GM12878 (cell line): ENCODE data around the gene BOD1L1. TPM values are rescaled to one million over a fixed set of nuclear protein-coding genes. Genes with fewer than 3 reads are reported as not detected.

Source experiments
- ATAC-seq: fragments of 200-7000 bp; cut with Tn5 transposase; 3 replicates; pipeline ENCODE4 v1.9.1; 2020; ENCODE audit warnings: mild to moderate bottlenecking, moderate library complexity
- BruUV-seq: library from RNA; stranded (reverse); fragments of 400-500 nt; replicated peaks from 2 replicates; lab custom pipeline; 2021; lab: Mats Ljungman, UMichigan
- CTCF ChIA-PET: fragments of 300-600 bp; sonication (Branson Sonifier 250); formaldehyde crosslinking; extraction: SDS; loops from one replicate; lab custom pipeline; 2021; ENCODE audit warnings: inconsistent platforms; lab: Yijun Ruan, JAX
- POLR2A ChIA-PET: fragments of 350-600 bp; formaldehyde crosslinking; extraction: SDS; loops from one replicate; lab custom pipeline; 2021; ENCODE audit warnings: inconsistent platforms; lab: Charles Lee
- RAD21 ChIA-PET: fragments of 300-600 bp; sonication (Branson Sonifier 250); formaldehyde crosslinking; loops from one replicate; lab custom pipeline; 2023; ENCODE audit warnings: antibody characterized with exemption; ENCODE audit not compliant: unreplicated experiment; lab: Charles Lee
- SMC1A ChIA-PET: fragments of 300-600 bp; sonication (Branson Sonifier 250); formaldehyde crosslinking; loops from one replicate; lab custom pipeline; 2023; ENCODE audit not compliant: unreplicated experiment, uncharacterized antibody; lab: Charles Lee
- DNase-seq: peaks from one replicate; pipeline ENCODE4 v3.0.0-alpha.2; 2011; ENCODE audit warnings: low read depth, low spot score
- FAIRE-seq: peaks from 3 replicates; lab custom pipeline; 2011; peaks lifted over from hg19 to GRCh38; lab: Jason Lieb, UNC
- H2AFZ ChIP-seq: 2 replicates; pipeline ENCODE4 v1.6.0; 2011; ENCODE audit warnings: low read depth, low read length, control low read depth; ENCODE audit not compliant: control insufficient read depth
- H3K27ac ChIP-seq: 2 replicates; pipeline ENCODE4 v1.5.1; 2011; ENCODE audit warnings: control low read depth; ENCODE audit not compliant: control insufficient read depth, insufficient read depth
- H3K27me3 ChIP-seq, 2 experiments: replicated peaks in 1 of 2; 2 replicates each; pipeline versions ENCODE4 v1.6.0 to v1.6.1; 2011; ENCODE audit warnings: low read length in 1 of 2; ENCODE audit not compliant: control insufficient read depth in 2 of 2, insufficient read depth in 2 of 2
- H3K36me3 ChIP-seq, 2 experiments: 2 replicates each; pipeline ENCODE4 v1.5.1; 2011; ENCODE audit warnings: low read length in 1 of 2; ENCODE audit not compliant: control insufficient read depth in 2 of 2, insufficient read depth in 2 of 2
- H3K4me1 ChIP-seq: 2 replicates; pipeline ENCODE4 v1.6.1; 2011; ENCODE audit warnings: mild to moderate bottlenecking, low read length, moderate library complexity, mixed read lengths; ENCODE audit not compliant: control insufficient read depth, insufficient read depth
- H3K4me2 ChIP-seq: 2 replicates; pipeline ENCODE4 v1.6.0; 2011; ENCODE audit warnings: control low read depth; ENCODE audit not compliant: control insufficient read depth, insufficient read depth
- H3K4me3 ChIP-seq: fragments of 200-600 bp; sonication (generic); 2 replicates; pipeline ENCODE4 v1.5.1; 2016
- H3K79me2 ChIP-seq: 2 replicates; pipeline ENCODE4 v1.6.0; 2011; ENCODE audit warnings: low read length; ENCODE audit not compliant: control insufficient read depth, insufficient read depth
- H3K9ac ChIP-seq: 2 replicates; pipeline ENCODE4 v1.8.0; 2011; ENCODE audit warnings: low read length, control low read depth, mixed read lengths; ENCODE audit not compliant: control insufficient read depth, insufficient read depth
- H3K9me3 ChIP-seq: replicated peaks from 3 replicates; pipeline ENCODE4 v1.5.1; 2011; ENCODE audit warnings: mild to moderate bottlenecking, low read length; ENCODE audit not compliant: control insufficient read depth, insufficient read depth
- H4K20me1 ChIP-seq: 2 replicates; pipeline ENCODE4 v1.6.0; 2011; ENCODE audit not compliant: control insufficient read depth, insufficient read depth
- CREM ChIP-seq: IDR thresholded peaks from 2 replicates; pipeline ENCODE4 v1.6.1; 2014; ENCODE audit warnings: antibody characterized with exemption, low read depth
- FOXM1 ChIP-seq: IDR thresholded peaks from 2 replicates; pipeline ENCODE4 v1.6.1; 2012; ENCODE audit warnings: low read depth, mild to moderate bottlenecking, inconsistent platforms, low read length, moderate library complexity
- IRF4 ChIP-seq: IDR thresholded peaks from 2 replicates; pipeline ENCODE4 v1.6.1; 2011; ENCODE audit warnings: low read depth, low read length
- KLF5 ChIP-seq: fragments of 450-650 bp; IDR thresholded peaks from 2 replicates; pipeline ENCODE4 v1.6.1; 2014; ENCODE audit warnings: mild to moderate bottlenecking; ENCODE audit not compliant: partially characterized antibody
- MTA3 ChIP-seq: IDR thresholded peaks from 2 replicates; pipeline ENCODE4 v1.6.1; 2012; ENCODE audit warnings: low read length, inconsistent platforms, borderline replicate concordance
- PAX8 ChIP-seq: fragments of 450-650 bp; IDR thresholded peaks from 2 replicates; pipeline ENCODE4 v1.6.1; 2017; ENCODE audit warnings: mild to moderate bottlenecking, moderate library complexity
- RFX5 ChIP-seq: IDR thresholded peaks from 2 replicates; pipeline ENCODE4 v1.6.1; 2011; ENCODE audit warnings: low read depth, low read length, improper control_type of control experiment
- RUNX3 ChIP-seq: IDR thresholded peaks from 2 replicates; pipeline ENCODE4 v1.6.1; 2012; ENCODE audit warnings: low read length, inconsistent platforms
- SRF ChIP-seq, 2 experiments: IDR thresholded peaks; 2 replicates each; pipeline ENCODE4 v1.6.1; 2011; ENCODE audit warnings: low read depth in 2 of 2, low read length in 2 of 2, mild to moderate bottlenecking in 1 of 2, moderate library complexity in 1 of 2
- ZNF384 ChIP-seq: IDR thresholded peaks from 2 replicates; pipeline ENCODE4 v1.6.1; 2012; ENCODE audit warnings: low read depth, mild to moderate bottlenecking, low read length, improper control_type of control experiment, borderline replicate concordance
- WGBS: methylation state at CpG from one replicate; pipeline ENCODE4 v1.1.6; 2016; ENCODE audit warnings: low lambda C conversion rate; ENCODE audit not compliant: insufficient replicate concordance, insufficient coverage; ENCODE audit errors: missing lambda C conversion rate; 5-methylcytosine and 5-hydroxymethylcytosine counted together
- in situ Hi-C: fragments of 300-500 bp; cut with MboI; formaldehyde crosslinking; loops from 9 replicates; pipeline ENCODE4 v1.14.3; 2018; ENCODE audit warnings: mixed read lengths
- intact Hi-C: fragments of 100-400 bp; cut with micrococcal nuclease; formaldehyde crosslinking; loops from one replicate; pipeline ENCODE4 v1.14.2; 2022; ENCODE audit not compliant: unreplicated experiment
- polyA plus RNA-seq, 11 experiments: library from polyadenylated mRNA; depleted of rRNA in 4 of 11; unstranded in 6 of 11; stranded (reverse) in 5 of 11; fragments of >200 nt; fragmentation: Nextera tagmentation in 4 of 11; fragmentation: Illumina TruSeq in 1 of 11; extraction: Ambion mirVana in 4 of 11; extraction: Trizol in 1 of 11; gene quantifications; 1 replicate in 1 of 11; 2 replicates in 10 of 11; pipeline versions ENCODE4 v1.2.1 to v1.2.3, GENCODE V29; 2011 to 2016; ENCODE audit warnings: inconsistent platforms in 2 of 11, missing spikeins in 2 of 11, low read depth in 1 of 11
- total RNA-seq, 4 experiments: library from RNA; depleted of rRNA in 3 of 4; stranded (reverse); fragments of >200 nt in 3 of 4; fragmentation: Illumina TruSeq in 1 of 4; extraction: Trizol in 1 of 4; gene quantifications; 2 replicates each; pipeline versions ENCODE4 v1.2.1 to v1.2.3, GENCODE V29; 2013 to 2021
- TF ChIP-seq, protein P1 (sequence below): fragments of 450-650 bp; IDR thresholded peaks from 2 replicates; pipeline ENCODE4 v1.6.1; 2017; ENCODE audit warnings: mild to moderate bottlenecking, moderate library complexity

BOD1L1 gene
- total and polyA plus RNA-seq, 10 of the 15 experiments (the other 5 are each of a cell fraction or from before 2014, with no cell fraction given): 6.8 to 41.6 (median 24.3) TPM

DNA sequence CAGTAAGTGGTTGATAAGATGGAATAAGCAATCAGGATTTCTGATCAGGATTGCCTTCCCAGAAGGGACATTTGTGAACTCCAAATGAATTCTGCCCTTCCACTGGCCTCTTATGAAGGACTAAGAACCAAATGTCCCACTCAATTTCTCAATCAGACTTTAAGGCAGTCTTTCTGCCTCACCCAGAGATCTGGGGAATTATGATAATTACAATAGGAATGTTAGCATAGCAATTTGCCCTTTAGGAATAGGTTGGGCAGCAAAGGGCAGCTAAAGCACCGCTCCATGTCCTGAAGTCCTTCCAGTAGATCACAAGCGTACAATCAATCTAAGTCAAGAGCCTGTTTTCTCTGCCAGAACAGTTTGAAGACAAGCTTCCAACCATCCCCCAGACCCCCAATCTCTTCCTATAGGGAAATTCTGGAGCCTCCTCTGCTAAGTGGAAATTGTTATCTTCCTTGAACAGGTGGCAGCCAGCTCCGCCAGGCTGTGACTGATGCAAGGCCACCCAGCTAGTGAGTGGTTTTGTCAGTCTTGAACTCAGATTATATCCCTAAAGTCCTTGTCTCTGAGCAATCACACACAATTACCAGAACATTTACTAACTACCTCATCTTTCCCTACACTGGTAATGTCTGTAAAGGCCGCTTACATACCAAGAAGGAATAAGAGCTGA, 101.8 kb downstream of the BOD1L1 start:
- FAIRE-seq: no peak
- in situ Hi-C loops (loop anchor here (25.0 kb wide), 1 partner anchor 1763 kb away; no protein-coding TSS in a partner anchor), intact Hi-C loops (loop anchor here (5.0 kb wide), 1 partner anchor 598 kb away; no protein-coding TSS in a partner anchor)

DNA sequence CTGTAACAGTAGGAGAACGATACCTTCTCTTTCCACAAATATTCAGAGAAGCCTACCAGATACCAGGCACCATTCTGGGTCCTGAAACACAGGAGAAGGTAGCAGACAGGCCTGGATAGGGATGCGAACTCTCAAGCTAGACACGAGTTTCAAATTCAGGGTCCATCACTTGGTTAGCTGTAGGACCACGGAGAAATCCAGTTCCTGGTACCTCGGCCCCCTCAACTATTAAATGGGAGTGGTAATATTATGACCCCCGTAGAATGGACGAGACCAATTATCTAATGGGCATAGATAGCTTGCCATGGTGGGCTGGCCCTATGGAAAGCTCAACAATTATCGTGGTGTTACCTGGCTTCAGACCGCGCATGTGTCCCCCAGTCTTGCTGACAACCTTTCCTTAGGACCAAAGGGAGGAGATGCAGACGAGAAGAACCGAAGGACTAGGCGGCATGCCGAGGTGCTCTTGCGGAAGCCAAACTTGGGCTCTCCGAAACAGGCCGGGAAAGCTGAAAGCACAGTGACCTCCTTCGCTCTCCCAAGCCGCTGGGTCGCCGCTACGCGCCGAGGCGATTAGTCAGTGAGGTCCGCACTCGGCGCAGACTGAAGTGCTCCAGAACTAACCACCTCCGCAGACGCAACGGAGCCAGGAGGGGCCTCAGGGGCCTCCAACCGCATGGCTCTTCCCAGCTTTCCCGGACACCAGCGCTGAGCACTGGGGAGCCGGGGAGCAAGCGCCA, 102.9 kb downstream of the BOD1L1 start:
- H3K9ac ChIP-seq: no peak overlapping the region
- no peak for ATAC-seq
- H3K27ac ChIP-seq: no peak overlapping the region
- H3K9me3 ChIP-seq: peaks cover 10% of the 10 kb centered on the region
- ChIA-PET RAD21 (no interaction called here), POLR2A (no interaction called here), CTCF (interaction anchor here (0.7 kb wide), 1 partner anchor 22 kb away, joined by 3 read pairs; no protein-coding TSS in a partner anchor), SMC1A (no interaction called here)
- BruUV-seq: no TSS peak
- intact Hi-C loops (loop anchor here (5.0 kb wide), 1 partner anchor 597 kb away; no protein-coding TSS in a partner anchor), in situ Hi-C loops (loop anchor here (25.0 kb wide), 1 partner anchor 1762 kb away; no protein-coding TSS in a partner anchor)
- H3K36me3 ChIP-seq: no peaks in the 10 kb centered on the region
- no peak for FAIRE-seq
- peaks cover 14% of the 10 kb centered on the region for H3K4me1 ChIP-seq
- no peak overlapping the region for H3K4me2 ChIP-seq
- no peak for DNase-seq
- WGBS: 71% methylated on average over 36 of the region's 36 CpGs
- H3K79me2 ChIP-seq: no peaks in the 10 kb centered on the region
- peaks cover 8 to 11% of the 10 kb centered on the region in 2 experiments for H3K27me3 ChIP-seq
- H3K4me3 ChIP-seq: no peak overlapping the region
- no peak overlapping the region for H2AFZ ChIP-seq
- H4K20me1 ChIP-seq: no peaks in the 10 kb centered on the region
- TF ChIP-seq KLF5: no peak
- no peak for TF ChIP-seq SRF (IDR thresholded peaks at IDR 0.05; ENCODE audit: low read depth in 2 of 2, low read length in 2 of 2)
- no peak for TF ChIP-seq ZNF384
- no peak for TF ChIP-seq FOXM1
- no peak for TF ChIP-seq IRF4
- TF ChIP-seq CREM: no peak
- no peak for TF ChIP-seq PAX8
- no peak for TF ChIP-seq RFX5
- TF ChIP-seq MTA3: no peak
- TF ChIP-seq, protein P1, sequence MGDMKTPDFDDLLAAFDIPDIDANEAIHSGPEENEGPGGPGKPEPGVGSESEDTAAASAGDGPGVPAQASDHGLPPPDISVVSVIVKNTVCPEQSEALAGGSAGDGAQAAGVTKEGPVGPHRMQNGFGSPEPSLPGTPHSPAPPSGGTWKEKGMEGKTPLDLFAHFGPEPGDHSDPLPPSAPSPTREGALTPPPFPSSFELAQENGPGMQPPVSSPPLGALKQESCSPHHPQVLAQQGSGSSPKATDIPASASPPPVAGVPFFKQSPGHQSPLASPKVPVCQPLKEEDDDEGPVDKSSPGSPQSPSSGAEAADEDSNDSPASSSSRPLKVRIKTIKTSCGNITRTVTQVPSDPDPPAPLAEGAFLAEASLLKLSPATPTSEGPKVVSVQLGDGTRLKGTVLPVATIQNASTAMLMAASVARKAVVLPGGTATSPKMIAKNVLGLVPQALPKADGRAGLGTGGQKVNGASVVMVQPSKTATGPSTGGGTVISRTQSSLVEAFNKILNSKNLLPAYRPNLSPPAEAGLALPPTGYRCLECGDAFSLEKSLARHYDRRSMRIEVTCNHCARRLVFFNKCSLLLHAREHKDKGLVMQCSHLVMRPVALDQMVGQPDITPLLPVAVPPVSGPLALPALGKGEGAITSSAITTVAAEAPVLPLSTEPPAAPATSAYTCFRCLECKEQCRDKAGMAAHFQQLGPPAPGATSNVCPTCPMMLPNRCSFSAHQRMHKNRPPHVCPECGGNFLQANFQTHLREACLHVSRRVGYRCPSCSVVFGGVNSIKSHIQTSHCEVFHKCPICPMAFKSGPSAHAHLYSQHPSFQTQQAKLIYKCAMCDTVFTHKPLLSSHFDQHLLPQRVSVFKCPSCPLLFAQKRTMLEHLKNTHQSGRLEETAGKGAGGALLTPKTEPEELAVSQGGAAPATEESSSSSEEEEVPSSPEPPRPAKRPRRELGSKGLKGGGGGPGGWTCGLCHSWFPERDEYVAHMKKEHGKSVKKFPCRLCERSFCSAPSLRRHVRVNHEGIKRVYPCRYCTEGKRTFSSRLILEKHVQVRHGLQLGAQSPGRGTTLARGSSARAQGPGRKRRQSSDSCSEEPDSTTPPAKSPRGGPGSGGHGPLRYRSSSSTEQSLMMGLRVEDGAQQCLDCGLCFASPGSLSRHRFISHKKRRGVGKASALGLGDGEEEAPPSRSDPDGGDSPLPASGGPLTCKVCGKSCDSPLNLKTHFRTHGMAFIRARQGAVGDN: no peak
- TF ChIP-seq RUNX3: no peak

More for the DNA sequence above, 101.8 kb downstream of the BOD1L1 start:
- BruUV-seq: no TSS peak
- Histone ChIP-seq H3K9ac (no peak overlapping the region), H2AFZ (no peak overlapping the region), H3K27ac (no peak overlapping the region), H4K20me1 (no peaks in the 10 kb centered on the region), H3K9me3 (peaks cover 10% of the 10 kb centered on the region), H3K79me2 (no peaks in the 10 kb centered on the region), H3K27me3 (peaks cover 11% of the 10 kb centered on the region in 2 experiments), H3K36me3 (no peaks in the 10 kb centered on the region), H3K4me2 (no peak overlapping the region), H3K4me1 (peaks cover 14% of the 10 kb centered on the region), H3K4me3 (no peak overlapping the region)
- no peak for TF ChIP-seq ZNF384
- CTCF ChIA-PET: no interaction called here
- SMC1A ChIA-PET: interaction anchor here (1.2 to 1.8 kb wide), 2 partner anchors 8 to 31 kb away, joined by 3 to 4 read pairs; no protein-coding TSS in a partner anchor
- ATAC-seq (no peak), DNase-seq (no peak)
- POLR2A ChIA-PET: no interaction called here
- RAD21 ChIA-PET: no interaction called here
- WGBS: 85% methylated on average over 4 of the region's 4 CpGs
